OCI-LY7 (cell line): ENCODE results near the gene PPP6C.

Source experiments
- CTCF ChIP-seq: fragments of 200-600 bp; sonication (generic); conservative IDR thresholded peaks from 2 replicates; pipeline ENCODE4 v1.5.1; 2014; ENCODE audit warnings: mild to moderate bottlenecking, antibody characterized with exemption, low read length, moderate library complexity, mixed read lengths
- EZH2phosphoT487 ChIP-seq: fragments of 200-600 bp; sonication (generic); IDR thresholded peaks from 2 replicates; pipeline ENCODE4 v1.6.1; 2018; ENCODE audit warnings: low read depth, borderline replicate concordance, mild to moderate bottlenecking, mixed run types, antibody characterized with exemption, low read length, moderate library complexity, mixed read lengths

GRCh38 chr9:125177888-125178287, 11.7 kb downstream of the PPP6C start:
- TF ChIP-seq CTCF (no peak), EZH2phosphoT487 (no peak)
